A673 (cell line): ENCODE measurements around the gene HIP1R.

Experiments used
- CTCF ChIP-seq: fragments of 300-800, 200-600 bp; sonication (generic); conservative IDR thresholded peaks from 2 replicates; pipeline ENCODE4 v1.5.1; 2017; ENCODE audit warnings: low read depth, mild to moderate bottlenecking, antibody characterized with exemption, low read length, moderate library complexity, mixed read lengths
- EZH2 ChIP-seq: fragments of 200-600 bp; sonication (generic); IDR thresholded peaks from 2 replicates; pipeline ENCODE4 v1.6.1; 2017; ENCODE audit warnings: borderline replicate concordance, low read depth, mild to moderate bottlenecking, mixed read lengths, antibody characterized with exemption, low read length; ENCODE audit not compliant: poor library complexity, severe bottlenecking

- no peak for TF ChIP-seq CTCF
- TF ChIP-seq EZH2, result no peak
These were observed 47.8 kb downstream of the HIP1R start for GRCh38 chr12:122882908-122883558.
